ENCODE measurements around the gene MGAT5B.

Gene MGAT5B

GRCh38 chr17:76929601-76930000, 61.4 kb downstream of the MGAT5B start:
- DNase-seq, result no peak

- no peak for DNase-seq
These were observed 61.9 kb downstream of the MGAT5B start for GRCh38 chr17:76930107-76930506.

- no peak for DNase-seq
These were observed 64.5 kb downstream of the MGAT5B start for GRCh38 chr17:76932402-76933333.

- DNase-seq, result no peak
These were observed 66.5 kb downstream of the MGAT5B start for GRCh38 chr17:76934561-76935320.

GRCh38 chr17:76935331-76935730, 67.1 kb downstream of the MGAT5B start:
- no peak for DNase-seq

DNA sequence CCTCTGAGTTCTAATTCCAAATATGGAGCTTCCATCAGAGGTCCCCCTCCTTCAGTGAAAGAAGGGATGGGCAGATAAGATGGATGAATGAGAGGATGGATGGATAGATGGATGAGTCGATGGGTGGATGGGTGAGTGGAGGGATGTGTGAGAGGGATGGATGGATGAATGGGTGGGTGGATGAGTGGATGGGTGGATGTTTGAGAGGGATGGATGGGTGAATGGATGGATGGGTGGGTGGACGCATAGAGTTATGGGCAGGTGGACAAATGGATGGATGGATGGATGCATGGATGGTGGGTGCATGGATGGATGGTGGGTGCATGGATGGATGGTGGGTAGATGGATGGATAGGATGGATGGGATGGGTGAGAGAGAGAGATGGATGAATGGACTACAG, 69.0 kb downstream of the MGAT5B start:
- no peak for DNase-seq

GRCh38 chr17:76938009-76938408, 69.8 kb downstream of the MGAT5B start:
- no peak for DNase-seq

- no peak for DNase-seq
These were observed 72.1 kb downstream of the MGAT5B start for GRCh38 chr17:76940295-76940694.

DNA sequence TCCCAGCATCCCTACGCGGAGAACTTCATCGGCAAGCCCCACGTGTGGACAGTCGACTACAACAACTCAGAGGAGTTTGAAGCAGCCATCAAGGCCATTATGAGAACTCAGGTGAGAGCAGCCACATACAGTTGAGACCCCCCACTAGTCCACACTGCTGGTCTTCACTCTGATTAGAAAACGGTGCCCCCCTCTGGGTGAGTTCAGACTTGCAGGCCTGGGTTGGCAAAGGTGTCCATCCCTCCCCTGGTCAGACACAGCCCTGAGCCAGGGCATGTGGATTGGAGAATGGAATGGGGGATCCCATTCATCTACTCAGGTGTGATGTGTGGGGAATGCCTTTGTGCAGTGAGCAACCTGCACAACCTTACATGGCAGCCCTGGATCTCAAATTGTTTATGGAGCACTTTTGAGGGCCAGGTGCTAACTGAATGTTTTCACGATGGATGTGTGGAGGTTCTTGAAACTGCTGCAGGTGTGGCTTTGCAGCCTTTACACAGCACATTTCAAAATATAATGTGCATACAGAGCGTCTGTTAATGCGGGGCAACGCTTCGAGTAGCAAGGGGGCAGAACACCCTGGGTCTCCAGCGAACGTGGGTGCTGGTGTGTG, 72.6 kb downstream of the MGAT5B start:
- peak; percentile 46 for DNase-seq

DNA sequence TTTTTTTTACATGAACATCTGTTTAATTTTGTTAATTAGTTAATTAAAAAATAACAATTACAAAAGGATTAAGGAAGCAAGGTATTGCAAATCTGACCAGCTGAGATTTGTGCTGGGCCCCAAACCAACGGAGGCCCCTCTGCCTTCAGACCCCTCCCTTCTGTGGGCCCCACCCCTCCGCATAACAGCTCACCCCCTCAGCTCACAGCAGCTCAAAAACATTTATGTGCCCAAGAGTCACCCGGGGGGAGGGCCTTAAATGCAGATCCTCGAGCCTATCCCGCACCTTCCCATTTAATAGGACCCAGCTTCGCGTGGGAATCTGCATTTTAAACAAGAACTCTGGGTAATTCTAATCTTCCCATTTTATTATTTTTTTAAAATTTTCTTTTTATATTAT, 75.0 kb downstream of the MGAT5B start:
- no peak for DNase-seq

DNA sequence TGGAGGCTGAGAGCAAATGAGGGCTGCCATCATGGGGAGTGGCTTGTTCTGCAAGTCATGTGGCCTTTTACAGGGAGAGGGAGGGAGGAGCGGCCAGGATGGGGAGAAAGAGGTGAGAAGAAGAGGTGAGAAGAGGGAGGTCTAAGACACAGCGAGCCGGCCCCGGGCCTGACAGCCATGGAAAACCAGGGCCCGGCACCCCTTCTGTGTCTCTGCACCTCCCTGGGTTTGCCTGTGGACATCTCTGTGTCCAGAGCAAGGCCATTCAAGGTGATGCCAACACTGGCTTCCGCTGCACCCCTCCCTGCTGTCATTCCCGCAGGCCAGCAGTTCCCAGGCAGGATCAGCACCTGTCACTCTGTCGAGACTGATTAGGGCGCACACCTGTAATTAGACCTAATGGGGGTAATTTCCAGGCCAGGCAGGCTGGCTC, 75.6 kb downstream of the MGAT5B start:
- no peak for DNase-seq

- DNase-seq, result no peak
These were observed 76.3 kb downstream of the MGAT5B start for GRCh38 chr17:76944477-76944876.

DNA sequence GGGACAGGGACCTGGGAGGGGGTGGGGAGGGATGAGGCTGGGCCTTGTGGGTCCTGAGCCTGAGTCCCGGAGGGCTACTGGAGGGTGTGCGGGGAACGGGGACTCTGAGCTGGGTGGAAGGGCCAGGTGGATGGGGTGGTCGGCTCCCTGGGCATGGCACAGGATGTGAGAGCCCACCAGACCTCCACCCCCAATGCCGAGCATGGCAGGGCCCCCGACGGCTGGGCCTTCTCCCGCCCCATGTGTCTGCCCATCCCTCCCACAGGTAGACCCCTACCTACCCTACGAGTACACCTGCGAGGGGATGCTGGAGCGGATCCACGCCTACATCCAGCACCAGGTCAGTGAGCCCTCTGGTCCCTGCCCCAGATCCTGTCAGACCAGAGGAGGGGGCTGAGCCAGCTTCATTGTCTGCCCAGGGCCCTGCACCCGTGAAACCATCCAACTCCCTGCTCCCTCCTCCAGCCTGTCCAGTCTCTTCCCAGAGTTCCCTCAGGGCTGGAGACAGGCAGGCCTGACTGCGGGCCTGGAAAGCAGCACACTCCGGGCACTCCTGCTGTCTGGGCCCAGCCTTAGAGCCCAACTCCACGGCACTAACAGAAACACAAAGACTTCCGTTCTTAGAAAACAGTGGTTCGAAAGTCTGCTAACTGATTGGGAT, 78.0 kb downstream of the MGAT5B start:
- DNase-seq, result no peak

- no peak for DNase-seq
These were observed 78.5 kb downstream of the MGAT5B start for GRCh38 chr17:76946772-76947135.

DNA sequence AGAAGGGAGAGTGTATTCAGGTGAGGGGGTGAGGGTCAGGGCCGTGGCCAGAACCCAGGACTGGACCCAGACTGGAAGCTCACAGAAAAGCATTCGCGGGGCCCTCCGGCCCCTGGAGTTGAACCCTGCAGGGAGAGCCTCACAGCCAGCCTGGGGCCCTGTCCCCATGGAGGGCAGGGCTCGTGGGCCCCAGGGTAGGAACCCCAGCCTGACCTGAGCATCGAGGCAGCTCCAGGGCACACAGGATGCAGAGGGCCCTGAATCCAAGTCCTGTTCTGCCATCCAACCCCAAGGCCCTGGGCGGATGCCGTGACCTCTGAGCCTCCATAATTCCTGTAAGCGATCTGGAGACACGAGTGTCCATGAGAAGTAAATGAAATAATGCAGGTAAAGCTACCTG, 79.1 kb downstream of the MGAT5B start:
- DNase-seq, result no peak

DNA sequence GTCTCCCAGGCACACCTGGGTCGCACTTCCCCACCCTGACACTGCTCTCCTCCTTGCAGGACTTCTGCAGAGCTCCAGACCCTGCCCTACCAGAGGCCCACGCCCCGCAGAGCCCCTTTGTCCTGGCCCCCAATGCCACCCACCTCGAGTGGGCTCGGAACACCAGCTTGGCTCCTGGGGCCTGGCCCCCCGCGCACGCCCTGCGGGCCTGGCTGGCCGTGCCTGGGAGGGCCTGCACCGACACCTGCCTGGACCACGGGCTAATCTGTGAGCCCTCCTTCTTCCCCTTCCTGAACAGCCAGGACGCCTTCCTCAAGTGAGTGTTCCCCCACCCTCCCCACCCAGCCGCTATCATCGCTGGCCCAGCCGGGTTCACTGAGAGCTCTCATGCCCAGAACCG, 79.6 kb downstream of the MGAT5B start:
- no peak for DNase-seq

DNA sequence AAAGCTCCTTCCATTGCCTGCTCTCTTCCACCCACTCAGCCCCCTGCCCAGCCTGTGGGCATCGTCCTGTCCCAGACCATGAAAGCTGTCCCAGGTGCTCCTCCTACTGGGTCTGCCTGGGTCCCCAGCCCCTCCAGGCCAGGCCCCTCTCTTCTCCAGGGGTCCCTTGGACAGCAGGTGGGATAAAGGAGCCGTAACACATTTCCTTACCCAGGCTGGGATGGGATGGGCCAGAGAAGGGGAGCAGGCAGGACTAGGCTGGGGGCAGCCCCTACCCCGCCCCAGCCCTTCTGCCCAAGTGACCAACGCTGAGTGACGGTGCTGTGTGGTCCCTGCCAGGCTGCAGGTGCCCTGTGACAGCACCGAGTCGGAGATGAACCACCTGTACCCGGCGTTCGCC, 80.1 kb downstream of the MGAT5B start:
- no peak for DNase-seq

GRCh38 chr17:76948726-76949342, 80.6 kb downstream of the MGAT5B start:
- no peak for DNase-seq

GRCh38 chr17:76949913-76950695, 81.9 kb downstream of the MGAT5B start:
- no peak for DNase-seq

DNA sequence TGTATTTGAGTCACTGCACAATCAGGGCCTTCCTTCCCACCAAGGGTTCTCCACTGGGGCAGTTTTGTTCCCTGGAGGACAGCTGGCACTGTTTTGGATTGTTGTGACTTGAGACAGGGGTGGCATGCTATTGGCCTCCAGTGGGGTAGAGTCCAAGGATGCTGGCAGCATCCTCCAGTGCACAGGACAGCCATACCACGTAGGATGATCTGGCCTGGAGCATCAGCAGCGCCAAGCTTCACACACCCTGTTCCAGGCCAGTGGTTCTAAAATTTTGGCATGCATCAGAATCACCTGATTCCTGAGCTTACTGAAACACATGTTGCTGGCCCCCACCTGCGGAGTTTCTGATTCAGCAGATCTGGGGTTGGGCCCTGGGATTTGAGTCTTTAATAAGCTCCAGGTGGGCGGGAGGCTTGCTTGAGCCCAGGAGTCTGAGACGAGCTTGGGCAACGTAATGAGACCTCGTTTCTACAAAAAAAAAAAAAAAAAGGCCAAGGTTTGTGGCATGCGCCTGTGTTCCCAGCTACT, 83.2 kb downstream of the MGAT5B start:
- DNase-seq, result no peak

DNA sequence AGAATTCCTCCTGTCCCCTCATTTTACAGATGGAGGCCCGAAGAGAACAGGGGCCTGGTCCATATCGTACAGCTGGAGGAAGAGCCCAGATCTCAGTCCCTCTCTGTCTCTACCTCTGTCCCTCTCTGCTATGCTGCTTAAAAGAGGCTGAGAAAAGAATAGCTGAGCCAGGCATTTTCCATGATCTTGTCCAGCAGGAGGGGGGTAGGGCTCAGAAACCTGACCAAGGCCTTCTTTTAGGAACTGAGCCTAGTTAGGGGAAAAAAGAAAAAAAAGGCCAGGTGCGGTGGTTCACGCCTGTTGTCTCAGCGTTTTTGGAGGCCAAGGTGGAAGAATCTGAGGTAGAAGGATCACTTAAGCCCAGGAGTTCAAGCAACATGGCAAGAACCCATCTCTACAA, 84.2 kb downstream of the MGAT5B start:
- DNase-seq, result no peak

GRCh38 chr17:76953066-76953465, 84.9 kb downstream of the MGAT5B start:
- DNase-seq, result no peak

All from stimulated activated CD8-positive, alpha-beta memory T cell treated with anti-CD3 and anti-CD28 coated beads, Interleukin-4, amount 100 ng/mL, for 48 hours (primary cell).